GM12873 (cell line): Measurements from ENCODE around the gene CREM.

Experiments used
- CTCF ChIP-seq: IDR thresholded peaks from 2 replicates; pipeline ENCODE4 v1.5.1; 2012; ENCODE audit warnings: low read depth, mild to moderate bottlenecking, moderate library complexity, low read length, control low read depth; ENCODE audit not compliant: insufficient read depth; ENCODE audit errors: missing control alignments

Gene CREM

GRCh38 chr10:35212856-35213255, 86.2 kb downstream of the CREM start:
- no peak for TF ChIP-seq CTCF

- no peak for TF ChIP-seq CTCF
Observed at GRCh38 chr10:35213699-35214098, 87.1 kb downstream of the CREM start.

- TF ChIP-seq CTCF, result no peak
Observed at GRCh38 chr10:35214607-35215020, 88.0 kb downstream of the CREM start.

GRCh38 chr10:35215107-35215506, 88.5 kb downstream of the CREM start:
- TF ChIP-seq CTCF, result no peak

- TF ChIP-seq CTCF, result no peak
Observed at GRCh38 chr10:35216303-35216905, 89.8 kb downstream of the CREM start.

- no peak for TF ChIP-seq CTCF
Observed at GRCh38 chr10:35217455-35217854, 90.8 kb downstream of the CREM start.

GRCh38 chr10:35218339-35218955, 91.8 kb downstream of the CREM start:
- peak; percentile 68 for TF ChIP-seq CTCF
